Gastrocnemius medialis (tissue), 4 donors: ENCODE data around the gene CPNE7. TPM values are rescaled to one million over a fixed set of nuclear protein-coding genes. Genes with fewer than 3 reads are reported as not detected.

ENCODE experiments used
- ATAC-seq, 2 donors: fragments of 150-250 bp; one replicate each; pipeline ENCODE4 v1.9.1; 2016
- DNase-seq, 2 donors: peaks; one replicate each; pipeline ENCODE4 v3.0.0-alpha.2; 2019
- H3K27ac ChIP-seq, 4 donors: fragments of 200-600 bp; sonication (generic); 1 replicate in 1 of 4; 2 replicates in 3 of 4; pipeline ENCODE4 v1.5.1; 2016 to 2018; ENCODE audit warnings: mild to moderate bottlenecking in 2 of 4, moderate library complexity in 1 of 4
- H3K27me3 ChIP-seq, 3 donors: fragments of 200-600 bp; sonication (generic) in 2 of 3; 1 replicate in 1 of 3; 2 replicates in 2 of 3; pipeline versions ENCODE4 v1.5.1 to v1.6.0; 2016 to 2019; ENCODE audit warnings: mild to moderate bottlenecking in 1 of 3, moderate library complexity in 1 of 3
- H3K36me3 ChIP-seq, 2 donors: fragments of 200-600 bp; sonication (generic) in 1 of 2; one replicate each; pipeline ENCODE4 v1.5.1; 2017 to 2018
- H3K4me1 ChIP-seq, 2 donors: fragments of 200-600 bp; sonication (generic) in 1 of 2; one replicate each; pipeline ENCODE4 v1.5.1; 2016 to 2017; ENCODE audit warnings: mild to moderate bottlenecking in 2 of 2
- H3K4me3 ChIP-seq, 4 donors: fragments of 200-600 bp; sonication (generic) in 3 of 4; 1 replicate in 1 of 4; 2 replicates in 3 of 4; pipeline ENCODE4 v1.5.1; 2016 to 2019; ENCODE audit warnings: mild to moderate bottlenecking in 2 of 4
- H3K9me3 ChIP-seq, 3 donors: fragments of 200-600 bp; sonication (generic) in 2 of 3; 1 replicate in 1 of 3; 2 replicates in 2 of 3; pipeline ENCODE4 v1.5.1; 2016 to 2019
- POLR2A ChIP-seq, 2 donors: fragments of 450-650 bp; IDR thresholded peaks; one replicate each; pipeline ENCODE4 v1.6.1; 2017; ENCODE audit warnings: antibody characterized with exemption in 2 of 2, mild to moderate bottlenecking in 2 of 2, moderate library complexity in 2 of 2
- in situ Hi-C, 4 donors: fragments of 200-750 bp; cut with MboI; loops; one replicate each; pipeline versions ENCODE4 v1.15.0 to v1.8.0; 2017; ENCODE audit warnings: low sequenced_read_pairs in 4 of 4
- intact Hi-C: fragments of 100-400 bp; cut with DNase I; formaldehyde crosslinking; loops from one replicate; pipeline ENCODE4 v1.15.1; 2023; ENCODE audit warnings: low total_unique reads
- total RNA-seq, 4 donors: library from RNA; depleted of rRNA; stranded (reverse); fragments of >200 nt; gene quantifications; one replicate each; pipeline versions ENCODE4 v1.1.0 to v1.2.3, GENCODE V29; 2016
- TF ChIP-seq, protein P1 (sequence below), 5 experiments: fragments of 450-650 bp in 3 of 5; fragments of 200-600 bp in 2 of 5; sonication (generic) in 2 of 5; IDR thresholded peaks in 4 of 5; conservative IDR thresholded peaks in 1 of 5; 1 replicate in 4 of 5; 2 replicates in 1 of 5; pipeline ENCODE4 v1.5.1; 2016 to 2019; ENCODE audit warnings: antibody characterized with exemption in 5 of 5, mild to moderate bottlenecking in 3 of 5, moderate library complexity in 3 of 5

CPNE7 gene
- total RNA-seq, 4 donors from 2014 or later, result not detected

DNA sequence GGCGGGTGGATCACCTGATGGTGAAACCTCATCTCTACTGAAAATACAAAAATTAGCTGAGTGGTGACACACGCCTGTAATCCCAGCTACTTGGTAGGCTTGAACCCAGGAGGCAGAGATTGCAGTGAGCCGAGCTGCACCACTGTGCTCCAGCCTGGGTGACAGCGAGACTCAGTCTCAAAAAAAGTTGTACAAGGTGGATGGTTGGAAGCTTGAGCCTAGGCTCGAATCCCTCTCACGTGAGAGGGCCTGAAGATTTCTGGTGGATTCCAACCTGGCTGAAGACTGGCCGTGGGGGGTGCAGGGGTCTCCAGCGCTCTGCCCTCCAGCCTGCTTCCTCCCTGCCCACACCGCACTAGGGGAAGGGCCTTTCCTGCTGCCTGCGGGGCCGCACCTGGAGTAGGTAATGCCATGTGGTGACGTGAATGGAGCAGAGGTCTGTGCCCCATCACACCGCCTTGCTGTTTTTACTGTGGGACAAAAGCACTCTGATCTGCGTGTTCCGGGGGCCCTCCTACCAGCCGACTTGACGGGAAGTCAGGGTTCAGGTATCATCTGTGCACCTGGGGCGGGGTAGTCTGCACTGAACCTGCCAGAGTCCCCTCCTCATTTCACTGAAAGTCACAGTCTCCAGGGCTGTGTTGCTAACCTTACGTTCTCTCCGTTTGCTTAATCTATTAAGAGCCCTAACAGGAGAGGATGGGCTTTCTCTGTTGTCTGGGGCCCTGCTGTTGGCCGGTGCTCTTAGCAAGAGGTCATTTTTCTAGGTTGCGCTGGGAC, 10.9 kb upstream of the CPNE7 start:
- ATAC-seq, result no peak
- H3K4me3 ChIP-seq, result no peak overlapping the region
- peaks cover 36 to 39% of the 10 kb centered on the region in 2 donors for H3K4me1 ChIP-seq
- no peaks in the 10 kb centered on the region for H3K9me3 ChIP-seq
- H3K27me3 ChIP-seq, result peaks cover 3 to 7% (median 6%) of the 10 kb centered on the region in 3 donors
- intact Hi-C loops, result loop anchor here (5.0 kb wide), 1 partner anchor 72 kb away; the partner anchor contains the start of gene ANKRD11
- in situ Hi-C loops, result no loop called here
- TF ChIP-seq, protein P1, sequence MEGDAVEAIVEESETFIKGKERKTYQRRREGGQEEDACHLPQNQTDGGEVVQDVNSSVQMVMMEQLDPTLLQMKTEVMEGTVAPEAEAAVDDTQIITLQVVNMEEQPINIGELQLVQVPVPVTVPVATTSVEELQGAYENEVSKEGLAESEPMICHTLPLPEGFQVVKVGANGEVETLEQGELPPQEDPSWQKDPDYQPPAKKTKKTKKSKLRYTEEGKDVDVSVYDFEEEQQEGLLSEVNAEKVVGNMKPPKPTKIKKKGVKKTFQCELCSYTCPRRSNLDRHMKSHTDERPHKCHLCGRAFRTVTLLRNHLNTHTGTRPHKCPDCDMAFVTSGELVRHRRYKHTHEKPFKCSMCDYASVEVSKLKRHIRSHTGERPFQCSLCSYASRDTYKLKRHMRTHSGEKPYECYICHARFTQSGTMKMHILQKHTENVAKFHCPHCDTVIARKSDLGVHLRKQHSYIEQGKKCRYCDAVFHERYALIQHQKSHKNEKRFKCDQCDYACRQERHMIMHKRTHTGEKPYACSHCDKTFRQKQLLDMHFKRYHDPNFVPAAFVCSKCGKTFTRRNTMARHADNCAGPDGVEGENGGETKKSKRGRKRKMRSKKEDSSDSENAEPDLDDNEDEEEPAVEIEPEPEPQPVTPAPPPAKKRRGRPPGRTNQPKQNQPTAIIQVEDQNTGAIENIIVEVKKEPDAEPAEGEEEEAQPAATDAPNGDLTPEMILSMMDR (IDR thresholded peaks at IDR 0.05 in 4 of 5, conservative IDR thresholded peaks at IDR 0.05 in 1 of 5), result no peak
- no peak for TF ChIP-seq POLR2A (IDR thresholded peaks at IDR 0.05)
- H3K27ac ChIP-seq, result peak overlapping the region in 2 of 4 donors; percentile 91 to 98
- no peak for DNase-seq
- H3K36me3 ChIP-seq, result peaks cover 0 to 37% of the 10 kb centered on the region in 2 donors

DNA sequence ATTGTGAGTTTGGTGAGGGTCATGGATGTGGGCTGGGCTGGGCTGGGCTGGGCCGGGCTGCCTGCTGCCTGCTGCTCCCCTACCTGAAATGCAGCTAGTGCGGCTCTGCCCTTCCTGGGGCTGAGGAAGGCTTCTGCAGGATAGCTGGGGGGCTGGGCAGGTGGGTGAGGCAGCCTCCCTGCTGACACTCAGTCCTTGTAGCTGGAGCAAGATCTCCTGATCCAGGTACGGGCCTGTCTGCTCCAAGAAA, 10.4 kb upstream of the CPNE7 start:
- Histone ChIP-seq H3K36me3 (peaks cover 0 to 37% of the 10 kb centered on the region in 2 donors), H3K4me1 (peaks cover 33 to 36% of the 10 kb centered on the region in 2 donors), H3K4me3 (peak overlapping the region in 1 of 4 donors; percentile 7), H3K9me3 (no peaks in the 10 kb centered on the region), H3K27me3 (peaks cover 8 to 12% (median 10%) of the 10 kb centered on the region in 3 donors), H3K27ac (peak overlapping the region in 2 of 4 donors; percentile 17 to 91)
- intact Hi-C loops (no loop called here), in situ Hi-C loops (no loop called here)
- TF ChIP-seq, protein P1 (IDR thresholded peaks at IDR 0.05 in 4 of 5, conservative IDR thresholded peaks at IDR 0.05 in 1 of 5), result no peak
- no peak for TF ChIP-seq POLR2A (IDR thresholded peaks at IDR 0.05)
- no peak for DNase-seq
- no peak for ATAC-seq

DNA sequence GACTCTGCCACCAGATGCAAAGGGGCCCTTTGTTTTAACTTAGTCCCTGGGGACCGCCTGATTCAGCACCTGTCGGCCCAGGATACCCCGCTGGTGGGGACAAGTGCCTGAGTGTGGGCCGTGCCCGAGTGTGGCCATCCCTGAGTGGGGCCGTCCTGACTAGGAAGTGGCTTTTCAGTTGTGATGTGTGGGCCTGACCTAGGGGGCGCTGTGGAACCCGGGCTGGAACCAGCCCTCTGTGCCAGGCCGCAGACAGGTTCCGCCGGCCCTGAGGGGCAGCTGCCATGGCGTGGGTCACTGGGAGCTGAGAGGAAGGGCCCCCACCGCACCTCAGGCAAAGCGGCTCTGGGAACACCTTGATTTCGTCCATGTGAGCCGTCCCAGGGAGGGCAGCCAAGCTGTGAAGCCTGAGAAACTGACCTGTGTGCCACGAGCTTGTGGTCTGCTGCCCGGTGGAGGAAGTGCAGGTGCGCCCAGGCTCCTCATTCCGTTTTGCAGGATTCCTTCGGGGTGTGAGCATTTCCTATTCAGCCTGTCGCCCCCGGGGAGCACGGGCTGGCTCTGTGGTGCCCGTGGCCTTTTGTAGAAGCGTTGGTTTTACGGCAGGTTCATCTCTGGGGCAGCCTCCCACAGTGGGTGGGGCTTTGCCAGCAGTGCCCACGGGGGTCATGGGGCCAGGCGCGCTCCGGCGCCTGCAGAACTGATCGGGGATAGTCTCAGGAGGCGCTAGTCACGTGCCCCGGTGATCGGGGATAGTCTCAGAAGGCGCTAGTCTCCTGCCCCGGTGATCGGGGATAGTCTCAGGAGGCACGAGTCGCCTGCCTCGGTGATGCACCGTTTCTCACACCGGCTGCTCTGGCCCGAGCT, 9.8 kb upstream of the CPNE7 start:
- intact Hi-C loops (no loop called here), in situ Hi-C loops (no loop called here)
- peak; percentile 28 to 75 for DNase-seq
- Histone ChIP-seq H3K4me3 (peak overlapping the region; percentile 4 to 15 (median 6)), H3K4me1 (peaks cover 33 to 36% of the 10 kb centered on the region in 2 donors), H3K9me3 (no peaks in the 10 kb centered on the region), H3K36me3 (peaks cover 0 to 37% of the 10 kb centered on the region in 2 donors), H3K27me3 (peaks cover 12 to 16% (median 14%) of the 10 kb centered on the region in 3 donors), H3K27ac (peak overlapping the region in 2 of 4 donors; percentile 17 to 91)
- TF ChIP-seq, protein P1 (IDR thresholded peaks at IDR 0.05 in 4 of 5, conservative IDR thresholded peaks at IDR 0.05 in 1 of 5), result peak in 4 of 5 experiments; percentile 34 to 61 (median 58)
- no peak for TF ChIP-seq POLR2A (IDR thresholded peaks at IDR 0.05)
- ATAC-seq, result peak; percentile 39 to 60

DNA sequence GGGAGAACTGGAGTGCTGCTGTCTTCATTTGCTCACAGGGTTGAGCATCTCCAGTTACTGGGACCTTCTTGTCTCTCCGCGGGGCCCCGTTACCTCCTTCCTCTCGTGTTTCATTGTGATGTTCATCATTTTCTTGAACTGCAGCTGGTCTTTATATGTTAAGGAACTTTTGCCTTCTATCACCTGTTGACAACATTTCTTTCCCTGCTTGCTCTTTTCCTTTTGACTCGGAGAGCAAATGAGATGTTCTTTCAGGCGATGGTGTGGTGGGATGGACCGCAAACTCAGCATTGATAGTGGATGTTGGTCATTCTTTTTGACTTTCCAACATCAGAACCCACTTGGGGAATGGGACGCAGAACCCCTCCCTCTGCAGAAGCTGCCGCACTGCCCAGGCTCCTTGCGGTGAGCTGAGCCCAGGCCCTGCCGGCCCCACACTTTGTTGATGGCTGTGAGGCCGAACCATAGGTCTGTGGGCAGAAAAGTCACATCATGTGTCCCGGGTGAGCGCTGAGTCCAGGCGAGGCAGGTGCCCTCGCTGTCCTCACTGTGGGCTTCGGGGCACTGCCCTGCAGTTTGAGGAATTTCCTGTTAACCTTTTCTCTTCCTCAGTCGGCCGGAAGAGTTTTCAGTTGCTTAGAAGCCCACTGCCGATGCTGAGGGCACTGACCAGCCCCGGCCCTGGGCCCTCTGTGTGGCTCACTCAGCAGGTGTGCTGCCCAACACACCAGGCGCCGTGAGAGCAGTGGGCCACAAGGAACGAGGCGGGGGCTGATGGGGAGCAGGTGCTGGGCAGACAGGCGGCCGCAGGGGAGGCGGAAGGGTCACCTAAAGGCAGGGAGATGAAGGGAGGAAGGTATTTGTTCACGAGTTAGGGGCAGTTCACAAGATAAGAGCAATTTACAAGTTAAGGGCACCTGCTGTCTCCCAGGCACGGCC, 7.6 kb upstream of the CPNE7 start:
- intact Hi-C loops (no loop called here), in situ Hi-C loops (no loop called here)
- Histone ChIP-seq H3K9me3 (no peaks in the 10 kb centered on the region), H3K27ac (no peak overlapping the region), H3K4me3 (no peak overlapping the region), H3K27me3 (peaks cover 14 to 27% (median 21%) of the 10 kb centered on the region in 3 donors), H3K4me1 (peaks cover 19 to 22% of the 10 kb centered on the region in 2 donors), H3K36me3 (peaks cover 0 to 19% of the 10 kb centered on the region in 2 donors)
- ATAC-seq (no peak), DNase-seq (no peak)
- TF ChIP-seq POLR2A (IDR thresholded peaks at IDR 0.05), result no peak
- TF ChIP-seq, protein P1 (IDR thresholded peaks at IDR 0.05 in 4 of 5, conservative IDR thresholded peaks at IDR 0.05 in 1 of 5), result no peak
